HepG2 (cell line): ENCODE results near the gene CHST3. TPM values are rescaled to one million over a fixed set of nuclear protein-coding genes. Genes with fewer than 3 reads are reported as not detected.

Experiments
- BCL6 ChIP-seq: IDR thresholded peaks from 2 replicates; pipeline ENCODE4 v1.6.1; 2016; ENCODE audit warnings: missing genetic modification reagents, missing compliant biosample characterization
- CBX2 ChIP-seq, 2 experiments: fragments of 200-600 bp in 1 of 2; sonication (generic); formaldehyde crosslinking in 1 of 2; IDR thresholded peaks; 2 replicates each; pipeline versions ENCODE4 v1.7.0 to v1.8.1; 2018 to 2022; ENCODE audit warnings: low read depth in 2 of 2, low read length in 1 of 2, mild to moderate bottlenecking in 1 of 2, missing genetic modification reagents in 1 of 2
- FOXA3 ChIP-seq: IDR thresholded peaks from 2 replicates; pipeline ENCODE4 v1.6.1; 2016; ENCODE audit warnings: missing genetic modification reagents, missing compliant biosample characterization
- FOXJ3 ChIP-seq: sonication (generic); formaldehyde crosslinking; IDR thresholded peaks from 2 replicates; pipeline ENCODE4 v1.4.0; 2020; ENCODE audit warnings: missing genetic modification reagents, mild to moderate bottlenecking, borderline replicate concordance
- GABPA ChIP-seq, 2 experiments: IDR thresholded peaks; 2 replicates each; pipeline ENCODE4 v1.6.1; 2011 to 2016; ENCODE audit warnings: low read depth in 2 of 2, low read length in 1 of 2, missing biosample characterization in 1 of 2, missing genetic modification characterization in 1 of 2
- HOXA7 ChIP-seq: sonication (generic); formaldehyde crosslinking; IDR thresholded peaks from 2 replicates; pipeline ENCODE4 v1.8.1; 2022; ENCODE audit warnings: mild to moderate bottlenecking, missing genetic modification reagents, moderate library complexity
- HOXD1 ChIP-seq: sonication (generic); formaldehyde crosslinking; IDR thresholded peaks from 2 replicates; pipeline ENCODE4 v1.5.0; 2020; ENCODE audit warnings: missing genetic modification reagents
- IKZF1 ChIP-seq: fragments of 450-650 bp; IDR thresholded peaks from 2 replicates; pipeline ENCODE4 v1.7.1; 2016
- IRX3 ChIP-seq: sonication (generic); formaldehyde crosslinking; IDR thresholded peaks from 2 replicates; pipeline ENCODE4 v1.8.1; 2023; ENCODE audit warnings: mild to moderate bottlenecking, low read depth, missing genetic modification reagents, borderline replicate concordance
- JUN ChIP-seq: sonication (generic); formaldehyde crosslinking; IDR thresholded peaks from 2 replicates; pipeline ENCODE4 v1.4.0; 2020; ENCODE audit warnings: mild to moderate bottlenecking, missing genetic modification reagents
- MIER3 ChIP-seq: IDR thresholded peaks from 2 replicates; pipeline ENCODE4 v1.6.1; 2016; ENCODE audit warnings: missing compliant biosample characterization, borderline replicate concordance
- PRDM4 ChIP-seq: sonication (generic); formaldehyde crosslinking; IDR thresholded peaks from 2 replicates; pipeline ENCODE4 v1.9.0; 2021; ENCODE audit warnings: missing genetic modification reagents, borderline replicate concordance
- SATB2 ChIP-seq: sonication (generic); formaldehyde crosslinking; IDR thresholded peaks from 2 replicates; pipeline ENCODE4 v1.5.0; 2020; ENCODE audit warnings: missing genetic modification reagents
- SKI ChIP-seq: fragments of 450-650 bp; IDR thresholded peaks from one replicate; pipeline ENCODE4 v1.6.1; 2018; ENCODE audit warnings: mild to moderate bottlenecking; ENCODE audit not compliant: partially characterized antibody
- ZEB1 ChIP-seq: IDR thresholded peaks from 2 replicates; pipeline ENCODE4 v1.6.1; 2012; ENCODE audit warnings: mild to moderate bottlenecking, low read depth, inconsistent platforms; ENCODE audit not compliant: insufficient replicate concordance
- ZMYM2 ChIP-seq: sonication (generic); formaldehyde crosslinking; IDR thresholded peaks from 2 replicates; pipeline ENCODE4 v1.8.0; 2022; ENCODE audit warnings: mild to moderate bottlenecking, missing genetic modification reagents
- ZNF326 ChIP-seq: sonication (generic); formaldehyde crosslinking; IDR thresholded peaks from 2 replicates; pipeline ENCODE4 v1.4.0; 2020; ENCODE audit warnings: missing genetic modification reagents, borderline replicate concordance
- ZNF33B ChIP-seq: sonication (generic); formaldehyde crosslinking; IDR thresholded peaks from 2 replicates; pipeline ENCODE4 v1.5.1; 2020; ENCODE audit warnings: mild to moderate bottlenecking, missing genetic modification reagents
- ZNF432 ChIP-seq: sonication (generic); formaldehyde crosslinking; IDR thresholded peaks from 2 replicates; pipeline ENCODE4 v1.5.0; 2020; ENCODE audit warnings: missing genetic modification reagents, mild to moderate bottlenecking, borderline replicate concordance
- ZNF646 ChIP-seq: sonication (generic); formaldehyde crosslinking; IDR thresholded peaks from 2 replicates; pipeline ENCODE4 v1.9.0; 2021; ENCODE audit warnings: mild to moderate bottlenecking, missing genetic modification reagents
- polyA plus RNA-seq, 8 experiments: library from polyadenylated mRNA; depleted of rRNA in 3 of 8; stranded (reverse) in 7 of 8; unstranded in 1 of 8; fragments of >200 nt; fragmentation: Illumina TruSeq in 4 of 8; extraction: Trizol in 4 of 8; gene quantifications; 2 replicates each; pipeline versions ENCODE4 v1.2.1 to v1.2.3, GENCODE V29; 2011 to 2016; ENCODE audit warnings: low read depth in 4 of 8, missing spikeins in 1 of 8, mixed read lengths in 1 of 8; ENCODE audit not compliant: insufficient read depth in 1 of 8
- total RNA-seq, 5 experiments: library from RNA; depleted of rRNA; stranded (reverse); fragments of >200 nt; fragmentation: Illumina TruSeq; extraction: Trizol; gene quantifications; 2 replicates each; pipeline ENCODE4 v1.2.3, GENCODE V29; 2016; ENCODE audit warnings: low read depth in 1 of 5

Gene CHST3
- total and polyA plus RNA-seq, 2 of the 13 experiments (the other 11 are each of a cell fraction or from before 2014, with no cell fraction given), result 7.2 to 18.7 TPM

- peak; percentile 74; the same call in 1 of the 2 replicates for TF ChIP-seq ZNF646
- peak; percentile 75; the same call in 1 of the 2 replicates for TF ChIP-seq HOXD1 (CRISPR knock-in tag)
- TF ChIP-seq FOXJ3 (CRISPR knock-in tag), result peak; percentile 68; the same call in 1 of the 2 replicates
- TF ChIP-seq PRDM4 (CRISPR knock-in tag), result no peak
- TF ChIP-seq GABPA (IDR thresholded peaks at IDR 0.05; ENCODE audit: low read depth, low read length), result no peak
- no peak for TF ChIP-seq GABPA (CRISPR knock-in tag; IDR thresholded peaks at IDR 0.05; ENCODE audit: low read depth)
- TF ChIP-seq SKI, result peak; percentile 72
- TF ChIP-seq ZNF326 (CRISPR knock-in tag), result no peak
- peak; percentile 91 for TF ChIP-seq IRX3 (CRISPR knock-in tag)
- peak; percentile 95; the same call in 1 of the 2 replicates for TF ChIP-seq MIER3
- no peak for TF ChIP-seq ZNF33B (CRISPR knock-in tag)
- peak; percentile 89 for TF ChIP-seq FOXA3 (CRISPR knock-in tag)
- no peak for TF ChIP-seq CBX2 (IDR thresholded peaks at IDR 0.05; ENCODE audit: low read depth, low read length)
- no peak for TF ChIP-seq CBX2 (CRISPR knock-in tag; IDR thresholded peaks at IDR 0.05; ENCODE audit: low read depth)
- TF ChIP-seq ZEB1, result peak; percentile 64
- peak; percentile 77 for TF ChIP-seq BCL6 (CRISPR knock-in tag)
- no peak for TF ChIP-seq ZNF432
- TF ChIP-seq SATB2 (CRISPR knock-in tag), result no peak
- no peak for TF ChIP-seq IKZF1
- TF ChIP-seq ZMYM2 (CRISPR knock-in tag), result peak; percentile 66; the same call in 1 of the 2 replicates
- TF ChIP-seq JUN (CRISPR knock-in tag), result no peak; the same call in 1 of the 2 replicates
- no peak for TF ChIP-seq HOXA7 (CRISPR knock-in tag)
Observed at GRCh38 chr10:72030762-72031543, 66.8 kb downstream of the CHST3 start (continued).
